Measurements from ENCODE around the gene NBAS. TPM values are rescaled to one million over a fixed set of nuclear protein-coding genes. Genes with fewer than 3 reads are reported as not detected.

Gene NBAS
- total RNA-seq, 1 experiment from 2014 or later, result 46.4 TPM

DNA sequence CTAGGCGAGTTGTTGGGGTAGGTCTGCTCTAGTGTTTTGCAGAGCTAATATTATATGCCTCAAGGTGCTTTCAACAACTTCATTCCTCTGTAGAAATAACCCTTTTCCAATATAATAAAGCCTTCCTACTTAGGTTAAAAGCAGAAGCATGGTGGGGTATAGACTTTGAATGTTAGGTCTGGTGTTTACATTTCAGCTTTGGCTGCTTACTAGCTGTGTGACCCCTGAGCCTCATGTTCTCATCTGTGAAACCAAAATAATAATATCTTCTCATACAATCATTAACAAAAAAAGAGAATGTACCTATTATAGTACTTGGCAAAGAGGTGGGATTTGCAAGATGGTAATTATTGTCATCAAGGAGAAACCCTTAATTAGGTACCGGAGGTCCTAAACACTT lies 386.6 kb downstream of the NBAS start:
- Mint-ChIP-seq H3K27ac (ENCODE audit: low read depth, unreplicated experiment) (no peak overlapping the region), H3K4me1 (ENCODE audit: insufficient read depth, unreplicated experiment) (peaks cover 20% of the 10 kb centered on the region), H3K9me3 (ENCODE audit: unreplicated experiment) (no peaks in the 10 kb centered on the region), H3K27me3 (ENCODE audit: insufficient read depth, unreplicated experiment) (no peaks in the 10 kb centered on the region), H3K4me3 (ENCODE audit: unreplicated experiment) (no peak overlapping the region), H3K36me3 (ENCODE audit: insufficient read depth, unreplicated experiment) (peaks cover 16% of the 10 kb centered on the region)
- no peak for DNase-seq (ENCODE audit: unreplicated experiment)
- intact Hi-C loops (cut with micrococcal nuclease), result no loop called here
- CTCF ChIA-PET, result no interaction called here
- TF ChIP-seq, protein P1, sequence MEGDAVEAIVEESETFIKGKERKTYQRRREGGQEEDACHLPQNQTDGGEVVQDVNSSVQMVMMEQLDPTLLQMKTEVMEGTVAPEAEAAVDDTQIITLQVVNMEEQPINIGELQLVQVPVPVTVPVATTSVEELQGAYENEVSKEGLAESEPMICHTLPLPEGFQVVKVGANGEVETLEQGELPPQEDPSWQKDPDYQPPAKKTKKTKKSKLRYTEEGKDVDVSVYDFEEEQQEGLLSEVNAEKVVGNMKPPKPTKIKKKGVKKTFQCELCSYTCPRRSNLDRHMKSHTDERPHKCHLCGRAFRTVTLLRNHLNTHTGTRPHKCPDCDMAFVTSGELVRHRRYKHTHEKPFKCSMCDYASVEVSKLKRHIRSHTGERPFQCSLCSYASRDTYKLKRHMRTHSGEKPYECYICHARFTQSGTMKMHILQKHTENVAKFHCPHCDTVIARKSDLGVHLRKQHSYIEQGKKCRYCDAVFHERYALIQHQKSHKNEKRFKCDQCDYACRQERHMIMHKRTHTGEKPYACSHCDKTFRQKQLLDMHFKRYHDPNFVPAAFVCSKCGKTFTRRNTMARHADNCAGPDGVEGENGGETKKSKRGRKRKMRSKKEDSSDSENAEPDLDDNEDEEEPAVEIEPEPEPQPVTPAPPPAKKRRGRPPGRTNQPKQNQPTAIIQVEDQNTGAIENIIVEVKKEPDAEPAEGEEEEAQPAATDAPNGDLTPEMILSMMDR (IDR thresholded peaks at IDR 0.05; ENCODE audit: unreplicated experiment), result no peak
- POLR2A ChIA-PET, result interaction anchor here (1.1 kb wide), 1 partner anchor 12 kb away, joined by 3 read pairs; no protein-coding TSS in a partner anchor
- no TSS peak for BruUV-seq (replicated peaks)

DNA sequence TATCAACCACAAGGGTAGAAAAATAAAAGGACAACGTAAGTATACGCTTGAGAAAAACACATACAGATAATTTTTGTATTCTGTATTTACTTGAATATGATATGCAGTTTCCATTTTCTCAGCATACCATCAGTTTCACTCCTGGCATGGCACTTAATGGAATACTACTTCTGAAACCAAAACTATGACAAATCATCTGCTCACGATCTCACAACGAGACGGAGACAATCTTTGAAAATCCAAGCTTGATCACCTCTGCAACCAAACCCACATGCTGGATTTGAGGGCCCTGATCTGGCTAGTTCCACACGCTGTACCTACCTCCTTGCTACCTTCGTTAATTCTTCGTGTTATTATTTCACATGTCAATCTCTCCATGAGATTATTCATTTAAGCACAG lies 387.6 kb downstream of the NBAS start:
- intact Hi-C loops (cut with micrococcal nuclease), result no loop called here
- Mint-ChIP-seq H3K4me3 (ENCODE audit: unreplicated experiment) (no peak overlapping the region), H3K9me3 (ENCODE audit: unreplicated experiment) (no peaks in the 10 kb centered on the region), H3K36me3 (ENCODE audit: insufficient read depth, unreplicated experiment) (peaks cover 12% of the 10 kb centered on the region), H3K27ac (ENCODE audit: low read depth, unreplicated experiment) (no peak overlapping the region), H3K27me3 (ENCODE audit: insufficient read depth, unreplicated experiment) (no peaks in the 10 kb centered on the region), H3K4me1 (ENCODE audit: insufficient read depth, unreplicated experiment) (peaks cover 25% of the 10 kb centered on the region)
- CTCF ChIA-PET, result no interaction called here
- DNase-seq (ENCODE audit: unreplicated experiment), result no peak
- BruUV-seq (replicated peaks), result no TSS peak
- TF ChIP-seq, protein P1 (IDR thresholded peaks at IDR 0.05; ENCODE audit: unreplicated experiment), result no peak
- POLR2A ChIA-PET, result interaction anchor here (1.1 kb wide), 1 partner anchor 11 kb away, joined by 3 read pairs; no protein-coding TSS in a partner anchor

DNA sequence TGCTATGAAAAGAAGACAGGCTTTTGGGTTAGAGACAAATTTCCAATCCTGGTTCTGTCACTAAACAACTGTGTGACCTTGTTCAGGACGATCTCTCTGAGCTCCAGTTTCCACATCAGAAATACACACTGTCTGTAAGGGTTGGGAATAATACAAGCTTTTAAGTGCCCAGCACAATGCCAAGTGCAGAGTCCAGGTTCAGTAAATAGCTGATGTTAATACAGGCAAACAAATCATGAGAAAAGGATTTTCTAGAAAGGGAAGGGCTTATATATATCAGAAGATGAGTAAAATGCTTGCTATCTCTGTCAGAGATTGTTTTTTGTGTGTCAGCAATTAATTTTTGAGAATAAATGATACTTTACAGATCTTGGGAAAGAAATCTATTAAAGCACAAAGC lies 388.3 kb downstream of the NBAS start:
- TF ChIP-seq, protein P1 (IDR thresholded peaks at IDR 0.05; ENCODE audit: unreplicated experiment), result no peak
- Mint-ChIP-seq H3K4me1 (ENCODE audit: insufficient read depth, unreplicated experiment) (peaks cover 25% of the 10 kb centered on the region), H3K27me3 (ENCODE audit: insufficient read depth, unreplicated experiment) (no peaks in the 10 kb centered on the region), H3K27ac (ENCODE audit: low read depth, unreplicated experiment) (no peak overlapping the region), H3K4me3 (ENCODE audit: unreplicated experiment) (no peak overlapping the region), H3K36me3 (ENCODE audit: insufficient read depth, unreplicated experiment) (peaks cover 9% of the 10 kb centered on the region), H3K9me3 (ENCODE audit: unreplicated experiment) (no peaks in the 10 kb centered on the region)
- ChIA-PET POLR2A (no interaction called here), CTCF (interaction anchor here (1.0 kb wide), 1 partner anchor 537 kb away, joined by 3 read pairs; no protein-coding TSS in a partner anchor)
- intact Hi-C loops (cut with micrococcal nuclease), result no loop called here
- no TSS peak for BruUV-seq (replicated peaks)
- no peak for DNase-seq (ENCODE audit: unreplicated experiment)

DNA sequence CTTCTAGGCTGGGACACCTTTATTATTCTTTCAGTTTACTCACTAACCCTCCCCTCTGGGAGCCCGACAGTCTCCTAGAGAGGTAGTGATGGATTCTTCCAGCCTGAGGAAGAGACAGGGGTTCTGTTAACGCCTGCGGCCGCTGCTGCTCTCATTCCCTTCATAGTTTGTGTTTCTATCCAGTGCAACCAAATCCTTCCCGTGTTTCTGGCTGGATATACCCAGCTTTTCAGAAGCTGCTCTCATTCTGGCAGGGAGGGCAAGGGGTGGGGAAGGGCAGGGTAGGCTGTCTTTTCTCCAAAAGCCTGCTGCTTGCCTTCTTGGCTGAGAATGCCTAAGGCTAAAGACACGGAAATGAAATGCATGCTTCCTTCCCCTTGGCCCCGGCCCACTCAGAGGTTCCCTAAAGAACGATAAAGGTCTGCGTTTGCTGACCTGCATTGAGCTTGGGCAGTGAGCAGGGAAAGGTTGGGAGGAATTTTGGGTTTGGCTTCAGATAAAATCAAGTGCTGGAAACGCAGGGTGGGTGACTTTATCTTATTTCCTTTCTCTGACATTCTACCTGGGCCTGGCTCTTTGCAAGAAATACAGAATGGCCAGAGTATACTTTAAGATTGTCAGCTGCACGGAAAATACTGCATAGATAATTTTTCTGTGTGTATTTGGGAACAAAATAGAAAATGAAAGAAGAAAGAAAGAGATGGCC lies 390.9 kb downstream of the NBAS start:
- H3K36me3 Mint-ChIP-seq (ENCODE audit: insufficient read depth, unreplicated experiment), result peaks cover 9% of the 10 kb centered on the region
- TF ChIP-seq, protein P1 (IDR thresholded peaks at IDR 0.05; ENCODE audit: unreplicated experiment), result no peak
- POLR2A ChIA-PET, result interaction anchor here (0.6 kb wide), 1 partner anchor 390 kb away, joined by 3 read pairs; no protein-coding TSS in a partner anchor
- H3K27ac Mint-ChIP-seq (ENCODE audit: low read depth, unreplicated experiment), result peak overlapping the region; percentile 83
- peaks cover 17% of the 10 kb centered on the region for H3K4me1 Mint-ChIP-seq (ENCODE audit: insufficient read depth, unreplicated experiment)
- no peak for DNase-seq (ENCODE audit: unreplicated experiment)
- BruUV-seq (replicated peaks), result no TSS peak
- CTCF ChIA-PET, result interaction anchor here (0.9 kb wide), 1 partner anchor 10 kb away, joined by 3 read pairs; no protein-coding TSS in a partner anchor
- H3K27me3 Mint-ChIP-seq (ENCODE audit: insufficient read depth, unreplicated experiment), result no peaks in the 10 kb centered on the region
- intact Hi-C loops (cut with micrococcal nuclease), result no loop called here
- no peaks in the 10 kb centered on the region for H3K9me3 Mint-ChIP-seq (ENCODE audit: unreplicated experiment)
- peak overlapping the region; percentile 32 for H3K4me3 Mint-ChIP-seq (ENCODE audit: unreplicated experiment)

Measured in MCF 10A (cell line).